ENCODE data around the gene HTRA1.

DNA sequence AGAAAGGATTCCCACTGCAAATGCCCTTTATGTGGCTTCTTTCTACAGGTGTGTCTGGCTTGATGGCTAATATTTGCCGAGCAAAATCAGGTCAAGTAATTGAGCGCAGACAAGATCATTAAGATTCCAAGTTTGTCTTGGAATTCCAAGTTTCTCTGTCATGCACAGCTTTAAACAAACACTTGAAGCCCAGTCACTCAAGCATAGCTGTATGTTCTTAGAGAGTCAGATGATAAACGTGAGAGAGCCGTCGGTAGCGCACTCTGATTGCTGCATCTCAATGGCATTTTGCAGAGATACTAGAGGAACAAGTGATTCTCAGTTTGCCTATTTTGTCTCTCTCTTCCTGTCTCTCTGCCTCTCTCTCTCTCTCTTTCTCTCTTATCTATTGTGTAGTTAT is 99.9 kb downstream of the HTRA1 start:
- TF ChIP-seq EZH2 (IDR thresholded peaks at IDR 0.05) (no peak), EZH2phosphoT487 (IDR thresholded peaks at IDR 0.05) (no peak)
- TF ChIP-seq, protein P1, sequence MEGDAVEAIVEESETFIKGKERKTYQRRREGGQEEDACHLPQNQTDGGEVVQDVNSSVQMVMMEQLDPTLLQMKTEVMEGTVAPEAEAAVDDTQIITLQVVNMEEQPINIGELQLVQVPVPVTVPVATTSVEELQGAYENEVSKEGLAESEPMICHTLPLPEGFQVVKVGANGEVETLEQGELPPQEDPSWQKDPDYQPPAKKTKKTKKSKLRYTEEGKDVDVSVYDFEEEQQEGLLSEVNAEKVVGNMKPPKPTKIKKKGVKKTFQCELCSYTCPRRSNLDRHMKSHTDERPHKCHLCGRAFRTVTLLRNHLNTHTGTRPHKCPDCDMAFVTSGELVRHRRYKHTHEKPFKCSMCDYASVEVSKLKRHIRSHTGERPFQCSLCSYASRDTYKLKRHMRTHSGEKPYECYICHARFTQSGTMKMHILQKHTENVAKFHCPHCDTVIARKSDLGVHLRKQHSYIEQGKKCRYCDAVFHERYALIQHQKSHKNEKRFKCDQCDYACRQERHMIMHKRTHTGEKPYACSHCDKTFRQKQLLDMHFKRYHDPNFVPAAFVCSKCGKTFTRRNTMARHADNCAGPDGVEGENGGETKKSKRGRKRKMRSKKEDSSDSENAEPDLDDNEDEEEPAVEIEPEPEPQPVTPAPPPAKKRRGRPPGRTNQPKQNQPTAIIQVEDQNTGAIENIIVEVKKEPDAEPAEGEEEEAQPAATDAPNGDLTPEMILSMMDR (IDR thresholded peaks at IDR 0.05), result no peak

Data from neural progenitor cell (in vitro differentiated cells).